Peyer's patch (tissue), 4 donors: ENCODE measurements around the gene NT5C1A. TPM values are rescaled to one million over a fixed set of nuclear protein-coding genes. Genes with fewer than 3 reads are reported as not detected.

ENCODE experiments used
- DNase-seq, 3 donors: peaks; one replicate each; pipeline ENCODE4 v3.0.0-alpha.2; 2017 to 2019
- H3K27ac ChIP-seq, 4 donors: fragments of 200-600 bp; sonication (generic); one replicate each; pipeline ENCODE4 v1.5.1; 2016 to 2019
- H3K27me3 ChIP-seq, 2 donors: fragments of 200-600 bp; sonication (generic); one replicate each; pipeline ENCODE4 v1.5.1; 2019
- H3K36me3 ChIP-seq, 3 donors: fragments of 200-600 bp; sonication (generic); one replicate each; pipeline ENCODE4 v1.5.1; 2016 to 2019
- H3K4me1 ChIP-seq, 4 donors: fragments of 200-600 bp; sonication (generic); one replicate each; pipeline ENCODE4 v1.5.1; 2016 to 2019
- H3K4me3 ChIP-seq, 4 donors: fragments of 200-600 bp; sonication (generic); 1 replicate in 3 of 4; 2 replicates in 1 of 4; pipeline ENCODE4 v1.5.1; 2016 to 2019; ENCODE audit warnings: mild to moderate bottlenecking in 1 of 4
- H3K9me3 ChIP-seq, 4 donors: fragments of 200-600 bp; sonication (generic); one replicate each; pipeline ENCODE4 v1.5.1; 2016 to 2019; ENCODE audit warnings: mild to moderate bottlenecking in 1 of 4
- CTCF ChIP-seq, 6 experiments: fragments of 450-650 bp in 4 of 6; fragments of 200-600 bp in 2 of 6; sonication (generic) in 1 of 6; IDR thresholded peaks; one replicate each; pipeline ENCODE4 v1.5.1; 2017 to 2019; ENCODE audit warnings: antibody characterized with exemption in 6 of 6, mild to moderate bottlenecking in 3 of 6, moderate library complexity in 1 of 6
- POLR2A ChIP-seq, 2 donors: fragments of 450-650 bp; IDR thresholded peaks; one replicate each; pipeline ENCODE4 v1.5.1; 2017; ENCODE audit warnings: antibody characterized with exemption in 2 of 2, mild to moderate bottlenecking in 2 of 2, moderate library complexity in 2 of 2
- total RNA-seq, 4 donors: library from RNA; depleted of rRNA; stranded (reverse); fragments of >200 nt; gene quantifications; one replicate each; pipeline ENCODE4 v1.1.0, GENCODE V29; 2016

Gene NT5C1A
- total RNA-seq, 4 donors from 2014 or later, result not detected

GRCh38 chr1:39671433-39671792, 494 bp downstream of the NT5C1A start:
- Histone ChIP-seq H3K4me3 (peak overlapping the region; percentile 15 to 46 (median 41)), H3K36me3 (no peaks in the 10 kb centered on the region), H3K4me1 (peaks cover 0 to 13% (median 4%) of the 10 kb centered on the region in 4 donors), H3K27me3 (peaks cover 0 to 15% of the 10 kb centered on the region in 2 donors), H3K27ac (peak overlapping the region in 1 of 4 donors; percentile 3), H3K9me3 (no peaks in the 10 kb centered on the region)
- no peak for TF ChIP-seq CTCF (IDR thresholded peaks at IDR 0.05)
- TF ChIP-seq POLR2A (IDR thresholded peaks at IDR 0.05), result no peak
- no peak for DNase-seq

GRCh38 chr1:39670689-39671088, 1.2 kb downstream of the NT5C1A start:
- Histone ChIP-seq H3K36me3 (no peaks in the 10 kb centered on the region), H3K4me3 (no peak overlapping the region), H3K27me3 (peaks cover 0 to 15% of the 10 kb centered on the region in 2 donors), H3K9me3 (no peaks in the 10 kb centered on the region), H3K4me1 (peaks cover 0 to 13% (median 4%) of the 10 kb centered on the region in 4 donors), H3K27ac (no peak overlapping the region)
- no peak for DNase-seq
- TF ChIP-seq CTCF (IDR thresholded peaks at IDR 0.05) (no peak), POLR2A (IDR thresholded peaks at IDR 0.05) (no peak)

GRCh38 chr1:39668894-39669293, 3.0 kb downstream of the NT5C1A start:
- TF ChIP-seq CTCF (IDR thresholded peaks at IDR 0.05), result no peak
- no peak for TF ChIP-seq POLR2A (IDR thresholded peaks at IDR 0.05)
- no peaks in the 10 kb centered on the region for H3K9me3 ChIP-seq
- no peak overlapping the region for H3K27ac ChIP-seq
- no peaks in the 10 kb centered on the region for H3K36me3 ChIP-seq
- H3K4me1 ChIP-seq, result peaks cover 0 to 13% (median 4%) of the 10 kb centered on the region in 4 donors
- no peak overlapping the region for H3K4me3 ChIP-seq
- no peak for DNase-seq
- H3K27me3 ChIP-seq, result peaks cover 0 to 15% of the 10 kb centered on the region in 2 donors

GRCh38 chr1:39668111-39668510, 3.8 kb downstream of the NT5C1A start:
- Histone ChIP-seq H3K27ac (no peak overlapping the region), H3K27me3 (peaks cover 0 to 15% of the 10 kb centered on the region in 2 donors), H3K36me3 (no peaks in the 10 kb centered on the region), H3K4me1 (peaks cover 0 to 13% (median 4%) of the 10 kb centered on the region in 4 donors), H3K4me3 (no peak overlapping the region), H3K9me3 (no peaks in the 10 kb centered on the region)
- DNase-seq, result no peak
- TF ChIP-seq CTCF (IDR thresholded peaks at IDR 0.05) (no peak), POLR2A (IDR thresholded peaks at IDR 0.05) (no peak)

- no peak for DNase-seq
- peaks cover 0 to 11% of the 10 kb centered on the region in 2 donors for H3K27me3 ChIP-seq
- peaks cover 0 to 8% (median 4%) of the 10 kb centered on the region in 4 donors for H3K4me1 ChIP-seq
- H3K27ac ChIP-seq, result no peak overlapping the region
- H3K36me3 ChIP-seq, result no peaks in the 10 kb centered on the region
- TF ChIP-seq POLR2A (IDR thresholded peaks at IDR 0.05) (no peak), CTCF (IDR thresholded peaks at IDR 0.05) (no peak)
- no peaks in the 10 kb centered on the region for H3K9me3 ChIP-seq
- H3K4me3 ChIP-seq, result no peak overlapping the region
Measured at GRCh38 chr1:39666772-39667171, 5.1 kb downstream of the NT5C1A start.

- H3K27ac ChIP-seq, result no peak overlapping the region
- H3K9me3 ChIP-seq, result no peaks in the 10 kb centered on the region
- no peaks in the 10 kb centered on the region for H3K36me3 ChIP-seq
- no peak overlapping the region for H3K4me3 ChIP-seq
- no peak for DNase-seq
- TF ChIP-seq CTCF (IDR thresholded peaks at IDR 0.05), result no peak
- no peak for TF ChIP-seq POLR2A (IDR thresholded peaks at IDR 0.05)
- H3K27me3 ChIP-seq, result no peaks in the 10 kb centered on the region
- no peaks in the 10 kb centered on the region for H3K4me1 ChIP-seq
Measured at GRCh38 chr1:39663559-39663958, 8.3 kb downstream of the NT5C1A start.
